HEK293 (cell line): ENCODE measurements around the gene OR51I1.

Source experiments
- HOXD13 ChIP-seq: sonication (generic); formaldehyde crosslinking; IDR thresholded peaks from 2 replicates; pipeline ENCODE4 v1.8.0; 2022; ENCODE audit warnings: missing genetic modification reagents, borderline replicate concordance
- ZXDB ChIP-seq: fragments of 450-650 bp; formaldehyde crosslinking; IDR thresholded peaks from 2 replicates; pipeline ENCODE4 v1.5.1; 2016; ENCODE audit warnings: missing biosample characterization, missing genetic modification characterization
- TF ChIP-seq, protein P1 (sequence below): fragments of 450-650 bp; formaldehyde crosslinking; IDR thresholded peaks from 2 replicates; pipeline ENCODE4 v1.5.1; 2016; ENCODE audit warnings: missing biosample characterization, missing genetic modification characterization
- TF ChIP-seq, protein P2 (sequence below): sonication (generic); formaldehyde crosslinking; IDR thresholded peaks from 2 replicates; pipeline ENCODE4 v1.8.1; 2022; ENCODE audit warnings: mild to moderate bottlenecking, moderate library complexity, missing genetic modification reagents

DNA sequence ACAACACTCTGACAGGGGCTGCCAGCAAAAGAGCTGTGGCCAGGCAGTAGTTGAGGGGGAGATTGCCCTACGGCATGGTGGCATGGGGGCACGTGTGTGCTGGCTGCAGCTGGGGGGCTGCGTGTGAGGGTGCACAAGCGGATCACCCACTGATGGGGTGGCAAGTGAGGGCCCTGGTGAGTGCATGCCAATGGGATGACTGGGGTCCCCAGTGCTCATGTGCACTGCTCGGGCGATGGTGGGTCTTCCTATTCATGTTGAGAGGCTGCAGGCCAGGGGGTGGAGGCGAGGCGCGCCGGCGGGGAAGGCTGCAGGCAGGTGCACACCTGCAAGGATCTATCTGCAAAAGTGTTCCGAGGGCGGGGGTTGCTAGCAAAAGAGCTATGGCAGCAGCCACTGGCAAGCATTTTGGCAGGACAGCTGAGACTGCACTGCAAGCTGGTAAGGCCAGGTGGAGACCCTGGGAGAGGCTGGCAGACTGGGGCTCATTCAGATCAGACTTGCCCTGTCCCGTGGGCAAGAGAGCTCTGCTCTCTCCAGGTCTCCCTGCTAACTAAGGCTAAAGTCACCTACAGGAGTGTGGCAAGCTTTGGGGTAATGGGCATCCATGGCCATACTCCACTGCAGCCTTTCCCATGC lies 19.8 kb upstream of the OR51I1 start:
- no peak for TF ChIP-seq ZXDB (tag by site-specific recombination)
- TF ChIP-seq, protein P1, sequence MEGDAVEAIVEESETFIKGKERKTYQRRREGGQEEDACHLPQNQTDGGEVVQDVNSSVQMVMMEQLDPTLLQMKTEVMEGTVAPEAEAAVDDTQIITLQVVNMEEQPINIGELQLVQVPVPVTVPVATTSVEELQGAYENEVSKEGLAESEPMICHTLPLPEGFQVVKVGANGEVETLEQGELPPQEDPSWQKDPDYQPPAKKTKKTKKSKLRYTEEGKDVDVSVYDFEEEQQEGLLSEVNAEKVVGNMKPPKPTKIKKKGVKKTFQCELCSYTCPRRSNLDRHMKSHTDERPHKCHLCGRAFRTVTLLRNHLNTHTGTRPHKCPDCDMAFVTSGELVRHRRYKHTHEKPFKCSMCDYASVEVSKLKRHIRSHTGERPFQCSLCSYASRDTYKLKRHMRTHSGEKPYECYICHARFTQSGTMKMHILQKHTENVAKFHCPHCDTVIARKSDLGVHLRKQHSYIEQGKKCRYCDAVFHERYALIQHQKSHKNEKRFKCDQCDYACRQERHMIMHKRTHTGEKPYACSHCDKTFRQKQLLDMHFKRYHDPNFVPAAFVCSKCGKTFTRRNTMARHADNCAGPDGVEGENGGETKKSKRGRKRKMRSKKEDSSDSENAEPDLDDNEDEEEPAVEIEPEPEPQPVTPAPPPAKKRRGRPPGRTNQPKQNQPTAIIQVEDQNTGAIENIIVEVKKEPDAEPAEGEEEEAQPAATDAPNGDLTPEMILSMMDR, result no peak
- TF ChIP-seq, protein P2, sequence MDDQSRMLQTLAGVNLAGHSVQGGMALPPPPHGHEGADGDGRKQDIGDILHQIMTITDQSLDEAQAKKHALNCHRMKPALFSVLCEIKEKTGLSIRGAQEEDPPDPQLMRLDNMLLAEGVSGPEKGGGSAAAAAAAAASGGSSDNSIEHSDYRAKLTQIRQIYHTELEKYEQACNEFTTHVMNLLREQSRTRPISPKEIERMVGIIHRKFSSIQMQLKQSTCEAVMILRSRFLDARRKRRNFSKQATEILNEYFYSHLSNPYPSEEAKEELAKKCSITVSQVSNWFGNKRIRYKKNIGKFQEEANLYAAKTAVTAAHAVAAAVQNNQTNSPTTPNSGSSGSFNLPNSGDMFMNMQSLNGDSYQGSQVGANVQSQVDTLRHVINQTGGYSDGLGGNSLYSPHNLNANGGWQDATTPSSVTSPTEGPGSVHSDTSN (CRISPR knock-in tag), result no peak
- TF ChIP-seq HOXD13 (CRISPR knock-in tag), result no peak
